HCT116 (cell line): ENCODE data around the gene PLEKHG1. TPM values are rescaled to one million over a fixed set of nuclear protein-coding genes. Genes with fewer than 3 reads are reported as not detected.

Experiments used
- ATAC-seq: fragments of 200-7000 bp; cut with Tn5 transposase; 2 replicates; pipeline ENCODE4 v1.9.1; 2020; ENCODE audit warnings: mild to moderate bottlenecking, moderate library complexity
- BruUV-seq: library from RNA; stranded (reverse); fragments of 400-500 nt; replicated peaks from 2 replicates; lab custom pipeline; 2021; lab: Mats Ljungman, UMichigan
- CTCF ChIA-PET: fragments of 300-600 bp; sonication (Branson Sonifier 250); formaldehyde crosslinking; loops from one replicate; lab custom pipeline; 2021; ENCODE audit warnings: antibody characterized with exemption; lab: Charles Lee
- POLR2A ChIA-PET: fragments of 300-600, 350-600 bp; sonication (Branson Sonifier 250); formaldehyde crosslinking; loops from one replicate; lab custom pipeline; 2021; ENCODE audit warnings: antibody characterized with exemption; lab: Charles Lee
- RAD21 ChIA-PET, 2 experiments: fragments of 300-600 bp; sonication (Branson Sonifier 250); formaldehyde crosslinking; loops; one replicate each; lab custom pipeline; 2023; ENCODE audit warnings: low total read pairs in 2 of 2; ENCODE audit not compliant: uncharacterized antibody in 2 of 2, unreplicated experiment in 2 of 2, low non-redundant PET in 1 of 2; lab: Charles Lee
- DNase-seq: peaks from one replicate; pipeline ENCODE4 v3.0.0-alpha.2; 2010; ENCODE audit warnings: low read depth, low spot score
- H2AFZ ChIP-seq: fragments of 200-600 bp; shearing (Covaris generic), sonication (generic); 2 replicates; pipeline ENCODE4 v1.6.1; 2017; ENCODE audit warnings: low read depth, mixed run types, mixed read lengths, antibody characterized with exemption, low read length; ENCODE audit not compliant: poor library complexity, severe bottlenecking
- H3K27ac ChIP-seq: 2 replicates; pipeline ENCODE4 v1.5.1; 2012; ENCODE audit warnings: low read depth, low read length
- H3K27me3 ChIP-seq: fragments of 200-600 bp; sonication (generic); 2 replicates; pipeline ENCODE4 v1.6.1; 2016; ENCODE audit warnings: mixed run types, low read length, mixed read lengths; ENCODE audit not compliant: insufficient read depth
- H3K36me3 ChIP-seq, 2 experiments: fragments of 200-500 bp in 1 of 2; fragments of 200-600 bp in 1 of 2; sonication (Bioruptor generic) in 1 of 2; sonication (generic) in 1 of 2; 2 replicates each; pipeline versions ENCODE4 v1.5.1 to v1.6.1; 2014 to 2016; ENCODE audit warnings: low read length in 2 of 2, inconsistent platforms in 1 of 2, mixed read lengths in 1 of 2, mixed run types in 1 of 2; ENCODE audit not compliant: insufficient read depth in 2 of 2, control insufficient read depth in 1 of 2
- H3K4me1 ChIP-seq, 2 experiments: fragments of 200-600 bp in 1 of 2; sonication (generic) in 1 of 2; 2 replicates each; pipeline versions ENCODE4 v1.5.1 to v1.6.1; 2012 to 2017; ENCODE audit warnings: low read length in 2 of 2, inconsistent platforms in 1 of 2, mild to moderate bottlenecking in 1 of 2, mixed read lengths in 1 of 2, mixed run types in 1 of 2, moderate library complexity in 1 of 2; ENCODE audit not compliant: insufficient read depth in 2 of 2, control insufficient read depth in 1 of 2
- H3K4me2 ChIP-seq: fragments of 200-600 bp; sonication (generic); 2 replicates; pipeline ENCODE4 v1.6.1; 2017; ENCODE audit warnings: mixed run types, low read length, mixed read lengths
- H3K4me3 ChIP-seq, 2 experiments: fragments of 200-600 bp in 1 of 2; sonication (generic) in 1 of 2; replicated peaks in 1 of 2; 2 replicates each; pipeline ENCODE4 v1.5.1; 2011 to 2016; ENCODE audit warnings: low read length in 2 of 2, control low read depth in 1 of 2, low read depth in 1 of 2, mild to moderate bottlenecking in 1 of 2, mixed read lengths in 1 of 2, mixed run types in 1 of 2
- H3K79me2 ChIP-seq: fragments of 200-600 bp; sonication (generic); 2 replicates; pipeline ENCODE4 v1.6.1; 2017; ENCODE audit warnings: mild to moderate bottlenecking, mixed run types, low read length, moderate library complexity, mixed read lengths; ENCODE audit not compliant: insufficient read depth
- H3K9ac ChIP-seq: fragments of 200-600 bp; sonication (generic); 2 replicates; pipeline ENCODE4 v1.6.1; 2016; ENCODE audit warnings: low read length, mixed read lengths
- H3K9me2 ChIP-seq: fragments of 200-600 bp; sonication (generic), shearing (Covaris generic); 2 replicates; pipeline ENCODE4 v1.6.1; 2017; ENCODE audit warnings: mixed run types, mild to moderate bottlenecking, moderate library complexity; ENCODE audit not compliant: insufficient read depth
- H3K9me3 ChIP-seq, 2 experiments: fragments of 200-500 bp in 1 of 2; fragments of 200-600 bp in 1 of 2; sonication (Bioruptor generic) in 1 of 2; sonication (generic) in 1 of 2; 2 replicates each; pipeline ENCODE4 v1.6.1; 2014 to 2017; ENCODE audit warnings: low read length in 2 of 2, mixed read lengths in 2 of 2, inconsistent platforms in 1 of 2, low read depth in 1 of 2, mild to moderate bottlenecking in 1 of 2, mixed run types in 1 of 2, moderate library complexity in 1 of 2; ENCODE audit not compliant: control insufficient read depth in 1 of 2, insufficient read depth in 1 of 2
- H4K20me1 ChIP-seq: fragments of 200-600 bp; sonication (generic), shearing (Covaris generic); 2 replicates; pipeline ENCODE4 v1.6.1; 2017; ENCODE audit warnings: mixed run types, mild to moderate bottlenecking, moderate library complexity; ENCODE audit not compliant: insufficient read depth
- ELF1 ChIP-seq: IDR thresholded peaks from 2 replicates; pipeline ENCODE4 v1.6.1; 2012; ENCODE audit warnings: low read depth, borderline replicate concordance
- FOSL1 ChIP-seq: IDR thresholded peaks from 2 replicates; pipeline ENCODE4 v1.6.1; 2012; ENCODE audit warnings: low read depth
- POLR2A ChIP-seq: IDR thresholded peaks from 2 replicates; pipeline ENCODE4 v1.7.0; 2011; ENCODE audit warnings: borderline replicate concordance; ENCODE audit not compliant: insufficient read depth, insufficient read length; ENCODE audit errors: extremely low read depth
- SIN3A ChIP-seq: IDR thresholded peaks from 2 replicates; pipeline ENCODE4 v1.6.1; 2012; ENCODE audit warnings: low read depth
- SP1 ChIP-seq: IDR thresholded peaks from 2 replicates; pipeline ENCODE4 v1.6.1; 2012; ENCODE audit warnings: low read depth
- YY1 ChIP-seq: IDR thresholded peaks from 2 replicates; pipeline ENCODE4 v1.6.1; 2011; ENCODE audit warnings: low read length, low read depth, moderate library complexity, mild to moderate bottlenecking; ENCODE audit not compliant: insufficient replicate concordance; ENCODE audit errors: extremely low read depth
- ZNF274 ChIP-seq: fragments of 200-500 bp; sonication (Bioruptor generic); IDR thresholded peaks from 2 replicates; pipeline ENCODE4 v1.6.1; 2014; ENCODE audit warnings: mild to moderate bottlenecking, low read depth, low read length, inconsistent platforms
- intact Hi-C: fragments of 100-400 bp; cut with micrococcal nuclease; formaldehyde crosslinking; loops from 2 replicates; pipeline ENCODE4 v1.10.0; 2022
- total RNA-seq: library from RNA; stranded (reverse); gene quantifications from one replicate; pipeline ENCODE4 v1.2.1, GENCODE V29; 2021; ENCODE audit not compliant: unreplicated experiment
- TF ChIP-seq, protein P1 (sequence below): IDR thresholded peaks from 2 replicates; pipeline ENCODE4 v1.6.1; 2012

PLEKHG1 gene
- total RNA-seq, 1 experiment from 2014 or later: 10.4 TPM

DNA sequence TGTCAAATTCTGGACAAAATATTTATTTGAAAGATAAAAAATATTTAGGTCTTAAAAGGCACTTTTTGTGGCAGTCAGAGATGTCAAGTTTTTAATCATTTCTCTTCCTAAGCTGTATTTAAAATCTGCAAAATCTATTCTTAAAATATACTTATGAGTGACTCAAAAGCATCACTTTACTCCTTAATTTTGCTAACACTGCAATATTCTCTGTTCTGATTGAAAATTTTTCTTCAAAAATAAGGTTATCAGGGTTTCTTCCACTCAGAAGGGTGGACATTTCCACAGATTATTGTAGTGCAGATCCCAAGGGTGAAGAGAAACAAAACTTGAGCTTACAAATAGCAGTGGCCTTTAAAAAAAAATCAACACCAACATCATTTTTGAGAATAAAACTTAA lies 27.5 kb downstream of the PLEKHG1 start:
- intact Hi-C loops: no loop called here
- Histone ChIP-seq H3K27me3 (no peaks in the 10 kb centered on the region), H3K4me3 (no peak overlapping the region), H3K36me3 (no peaks in the 10 kb centered on the region), H3K9me2 (no peaks in the 10 kb centered on the region), H3K27ac (no peak overlapping the region), H3K9me3 (no peaks in the 10 kb centered on the region), H4K20me1 (no peaks in the 10 kb centered on the region), H3K4me1 (no peaks in the 10 kb centered on the region), H3K79me2 (no peaks in the 10 kb centered on the region), H3K9ac (no peak overlapping the region)
- ChIA-PET CTCF (no interaction called here), RAD21 (no interaction called here)
- no peak for ATAC-seq
- no peak for TF ChIP-seq SIN3A
- TF ChIP-seq, all 23 proteins: peak for 0
- no peak for DNase-seq
- BruUV-seq: no TSS peak
- POLR2A ChIA-PET: no interaction called here
- no peak overlapping the region for H2AFZ ChIP-seq
- H3K4me2 ChIP-seq: no peak overlapping the region

DNA sequence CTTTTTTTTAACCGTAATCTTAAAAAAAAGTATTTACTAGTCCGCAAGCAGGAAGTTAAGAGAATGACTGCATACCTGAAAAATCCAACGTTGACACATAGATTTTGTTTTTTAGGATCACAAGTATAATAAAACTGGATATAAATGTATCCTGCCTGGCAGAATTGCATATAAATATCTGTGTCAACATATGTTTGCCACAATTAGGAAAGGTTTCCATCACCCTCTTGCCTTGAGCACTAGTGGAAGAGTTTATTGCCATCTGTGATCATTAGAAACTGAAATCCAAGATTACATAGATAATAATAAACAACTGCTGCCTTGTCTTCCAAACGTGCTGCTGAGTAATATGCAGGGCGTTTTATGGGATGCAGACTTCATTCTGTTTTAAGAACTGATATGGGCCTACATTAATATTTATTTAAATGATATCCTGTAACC lies 27.9 kb downstream of the PLEKHG1 start:
- H3K4me1 ChIP-seq: no peaks in the 10 kb centered on the region
- no peaks in the 10 kb centered on the region for H3K36me3 ChIP-seq
- ChIA-PET RAD21 (no interaction called here), CTCF (no interaction called here), POLR2A (no interaction called here)
- no peaks in the 10 kb centered on the region for H3K9me3 ChIP-seq
- no peaks in the 10 kb centered on the region for H3K9me2 ChIP-seq
- no peak for ATAC-seq
- H4K20me1 ChIP-seq: no peaks in the 10 kb centered on the region
- H3K4me3 ChIP-seq: no peak overlapping the region
- no peak for DNase-seq
- no TSS peak for BruUV-seq
- H3K27ac ChIP-seq: no peak overlapping the region
- no peaks in the 10 kb centered on the region for H3K27me3 ChIP-seq
- no peak for TF ChIP-seq SP1
- TF ChIP-seq POLR2A: no peak
- no peak for TF ChIP-seq ELF1
- TF ChIP-seq ZNF274: no peak
- no peak for TF ChIP-seq FOSL1
- TF ChIP-seq, protein P1, sequence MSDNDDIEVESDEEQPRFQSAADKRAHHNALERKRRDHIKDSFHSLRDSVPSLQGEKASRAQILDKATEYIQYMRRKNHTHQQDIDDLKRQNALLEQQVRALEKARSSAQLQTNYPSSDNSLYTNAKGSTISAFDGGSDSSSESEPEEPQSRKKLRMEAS: no peak
- TF ChIP-seq YY1: no peak
- TF ChIP-seq SIN3A: no peak
- TF ChIP-seq, all 23 proteins: peak for 0
- no peak overlapping the region for H2AFZ ChIP-seq
- intact Hi-C loops: no loop called here
- H3K9ac ChIP-seq: no peak overlapping the region
- H3K79me2 ChIP-seq: no peaks in the 10 kb centered on the region
- H3K4me2 ChIP-seq: no peak overlapping the region
